GM13976 (cell line): ENCODE results near the gene CPN1.

Experiments
- DNase-seq: peaks from one replicate; pipeline ENCODE4 v3.0.0; 2012; ENCODE audit warnings: low spot score
- CTCF ChIP-seq: IDR thresholded peaks from 2 replicates; pipeline ENCODE4 v1.5.1; 2012; ENCODE audit warnings: borderline replicate concordance, mild to moderate bottlenecking; ENCODE audit not compliant: insufficient read depth; ENCODE audit errors: extremely low read depth, missing control alignments, control extremely low read depth
- in situ Hi-C: fragments of 300-500 bp; cut with MboI; formaldehyde crosslinking; loops from one replicate; pipeline ENCODE4 v1.12.0; 2022; ENCODE audit warnings: low sequenced_read_pairs, mixed read lengths, inconsistent platforms; ENCODE audit not compliant: unreplicated experiment

Gene CPN1

GRCh38 chr10:100043796-100044195 lies 37.9 kb downstream of the CPN1 start:
- in situ Hi-C loops: loop anchor here (10.0 kb wide), 1 partner anchor 199 kb away; no protein-coding TSS in a partner anchor

GRCh38 chr10:100043344-100043743 lies 38.3 kb downstream of the CPN1 start:
- DNase-seq: no peak
- TF ChIP-seq CTCF: no peak
- in situ Hi-C loops: loop anchor here (10.0 kb wide), 1 partner anchor 199 kb away; no protein-coding TSS in a partner anchor

More at GRCh38 chr10:100043796-100044195, 37.9 kb downstream of the CPN1 start:
- TF ChIP-seq CTCF: no peak
- no peak for DNase-seq

GRCh38 chr10:100041306-100042002 lies 40.2 kb downstream of the CPN1 start:
- DNase-seq: no peak
- in situ Hi-C loops: loop anchor here (10.0 kb wide), 1 partner anchor 197 kb away; no protein-coding TSS in a partner anchor
- no peak for TF ChIP-seq CTCF

GRCh38 chr10:100038561-100039071 lies 43.1 kb downstream of the CPN1 start:
- TF ChIP-seq CTCF: no peak
- DNase-seq: no peak
- in situ Hi-C loops: no loop called here

- TF ChIP-seq CTCF: no peak
- in situ Hi-C loops: no loop called here
Observed at GRCh38 chr10:100037758-100038315, 43.8 kb downstream of the CPN1 start.

GRCh38 chr10:100036850-100037249 lies 44.8 kb downstream of the CPN1 start:
- no peak for DNase-seq
- in situ Hi-C loops: no loop called here
- TF ChIP-seq CTCF: no peak

More at GRCh38 chr10:100037758-100038315, 43.8 kb downstream of the CPN1 start:
- no peak for DNase-seq
